Epithelial cell of esophagus (primary cell): ENCODE data around the gene NTN1.

Source experiments
- DNase-seq: peaks from one replicate; pipeline ENCODE4 v3.0.0; 2010; ENCODE audit warnings: low read depth
- H3K4me3 ChIP-seq: 2 replicates; pipeline ENCODE4 v1.5.1; 2011; ENCODE audit warnings: mild to moderate bottlenecking, low read length, control low read depth
- CTCF ChIP-seq: IDR thresholded peaks from 2 replicates; pipeline ENCODE4 v1.5.1; 2011; ENCODE audit warnings: low read depth, mild to moderate bottlenecking, low read length, control low read depth, inconsistent platforms; ENCODE audit not compliant: insufficient read depth; ENCODE audit errors: missing control alignments

NTN1 gene

GRCh38 chr17:9124554-9124935, 103.2 kb downstream of the NTN1 start:
- no peak overlapping the region for H3K4me3 ChIP-seq
- TF ChIP-seq CTCF, result no peak
- DNase-seq, result no peak

DNA sequence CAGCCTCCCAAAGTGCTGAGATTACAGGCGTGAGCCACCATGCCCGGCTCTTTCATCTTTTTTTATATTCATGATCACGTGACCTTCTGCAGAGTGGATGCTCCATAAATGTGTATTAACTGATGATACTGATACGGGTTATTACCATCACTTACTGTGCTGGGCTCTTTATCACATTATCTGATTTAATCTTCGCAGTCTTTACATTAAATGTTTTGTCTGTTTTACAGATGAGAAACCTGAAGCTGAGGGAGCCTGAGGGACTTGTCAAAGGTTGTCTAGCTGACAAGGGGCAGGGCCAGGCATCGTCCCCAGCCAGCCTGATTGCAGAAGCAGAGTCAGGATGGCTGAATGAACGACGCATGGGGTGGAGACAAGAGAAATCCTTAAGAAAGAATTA, 104.4 kb downstream of the NTN1 start:
- no peak for TF ChIP-seq CTCF
- no peak overlapping the region for H3K4me3 ChIP-seq
- no peak for DNase-seq

GRCh38 chr17:9127340-9127739, 106.0 kb downstream of the NTN1 start:
- TF ChIP-seq CTCF, result no peak
- H3K4me3 ChIP-seq, result no peak overlapping the region
- no peak for DNase-seq

GRCh38 chr17:9131371-9131770, 110.1 kb downstream of the NTN1 start:
- H3K4me3 ChIP-seq, result no peak overlapping the region
- no peak for TF ChIP-seq CTCF
- DNase-seq, result no peak

DNA sequence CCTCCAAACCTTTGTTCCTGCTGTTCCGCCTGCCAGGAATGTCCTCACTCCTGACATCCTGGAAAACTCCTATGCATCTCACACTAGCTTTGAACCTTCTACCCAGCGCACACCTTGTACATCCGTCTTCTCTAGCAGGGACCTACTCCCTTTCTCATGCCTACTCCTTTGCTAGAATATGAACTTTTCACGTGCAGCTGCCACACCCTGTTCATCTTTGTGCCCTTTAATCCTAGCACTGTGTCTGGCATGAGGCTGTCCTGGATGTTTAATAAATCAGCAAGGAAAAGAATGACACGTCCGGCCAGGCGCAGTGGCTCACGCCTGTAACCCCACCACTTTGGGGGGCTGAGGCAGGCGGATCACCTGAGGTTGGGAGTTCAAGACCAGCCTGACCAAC, 111.0 kb downstream of the NTN1 start:
- TF ChIP-seq CTCF, result no peak
- no peak for DNase-seq
- no peak overlapping the region for H3K4me3 ChIP-seq

GRCh38 chr17:9132944-9133610, 111.8 kb downstream of the NTN1 start:
- DNase-seq, result no peak
- no peak overlapping the region for H3K4me3 ChIP-seq
- no peak for TF ChIP-seq CTCF

- H3K4me3 ChIP-seq, result no peak overlapping the region
- no peak for TF ChIP-seq CTCF
- DNase-seq, result no peak
Observed at GRCh38 chr17:9138161-9138717, 116.9 kb downstream of the NTN1 start.
